Activated T-cell treated with anti-CD3 and anti-CD28 coated beads for 24 hours (primary cell): ENCODE measurements around the gene SCD.
"Not testable (repeated sequence)": the region's sequence is repeated elsewhere in the genome, so short reads cannot be mapped to it uniquely, and the experiment has no call there.

ENCODE experiments used
- DNase-seq: peaks from one replicate; pipeline ENCODE4 v3.0.0-alpha.2; 2020; ENCODE audit warnings: low read depth

The SCD gene

GRCh38 chr10:100362570-100363496, 15.8 kb downstream of the SCD start:
- no peak for DNase-seq

DNA sequence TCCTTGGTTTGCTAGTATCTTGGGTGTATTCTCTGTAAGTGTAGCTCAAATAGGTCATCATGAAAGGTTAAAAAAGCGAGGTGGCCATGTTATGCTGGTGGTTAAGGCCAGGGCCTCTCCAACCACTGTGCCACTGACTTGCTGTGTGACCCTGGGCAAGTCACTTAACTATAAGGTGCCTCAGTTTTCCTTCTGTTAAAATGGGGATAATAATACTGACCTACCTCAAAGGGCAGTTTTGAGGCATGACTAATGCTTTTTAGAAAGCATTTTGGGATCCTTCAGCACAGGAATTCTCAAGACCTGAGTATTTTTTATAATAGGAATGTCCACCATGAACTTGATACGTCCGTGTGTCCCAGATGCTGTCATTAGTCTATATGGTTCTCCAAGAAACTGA, 17.1 kb downstream of the SCD start:
- no peak for DNase-seq

- DNase-seq = no peak
Measured at GRCh38 chr10:100364735-100365391, 17.8 kb downstream of the SCD start.

- DNase-seq = no peak
Measured at GRCh38 chr10:100368721-100369120, 21.7 kb downstream of the SCD start.

DNA sequence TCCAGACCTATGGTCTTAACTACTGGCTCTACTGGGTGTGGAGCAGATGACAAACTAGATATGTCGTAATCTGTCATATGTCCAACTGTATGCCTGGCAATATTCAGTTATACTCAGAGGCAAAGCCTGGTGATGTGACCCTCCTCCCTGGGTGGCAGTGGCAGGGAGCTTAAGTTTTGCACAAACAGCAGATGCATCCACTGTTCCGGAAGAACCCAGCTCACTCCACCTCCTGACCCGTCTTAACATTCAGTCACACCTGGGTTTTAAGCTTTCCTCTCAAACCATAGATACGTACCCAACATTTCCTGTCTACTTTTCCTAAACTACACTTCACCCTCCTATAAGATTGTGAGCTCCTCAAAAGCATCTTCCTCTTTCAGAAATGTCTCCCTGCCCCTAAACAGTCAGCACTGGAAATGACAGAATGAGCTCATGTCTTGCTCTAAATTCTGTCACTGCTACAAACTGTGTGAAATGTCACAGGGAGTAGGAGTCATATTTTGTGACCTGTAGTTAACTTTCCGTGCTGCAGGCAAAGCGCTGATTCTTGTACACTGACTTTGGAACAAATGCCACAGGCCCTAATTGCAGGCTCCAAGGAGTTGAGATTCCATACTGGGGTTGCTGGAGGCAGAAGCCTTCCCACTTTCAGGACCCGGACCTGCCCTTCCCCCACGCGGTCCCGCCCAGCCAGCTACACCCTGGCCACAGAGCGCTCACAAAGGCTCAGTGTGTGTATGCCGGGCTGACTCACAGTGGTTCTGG, 23.9 kb downstream of the SCD start:
- peak; percentile 41 for DNase-seq

GRCh38 chr10:100371482-100372027, 24.5 kb downstream of the SCD start:
- DNase-seq = no peak

GRCh38 chr10:100372415-100373297, 25.6 kb downstream of the SCD start:
- DNase-seq = no peak

GRCh38 chr10:100373298-100374199, 26.5 kb downstream of the SCD start:
- peak; percentile 82 for DNase-seq

- no peak for DNase-seq
Measured at GRCh38 chr10:100374200-100374655, 27.2 kb downstream of the SCD start.

DNA sequence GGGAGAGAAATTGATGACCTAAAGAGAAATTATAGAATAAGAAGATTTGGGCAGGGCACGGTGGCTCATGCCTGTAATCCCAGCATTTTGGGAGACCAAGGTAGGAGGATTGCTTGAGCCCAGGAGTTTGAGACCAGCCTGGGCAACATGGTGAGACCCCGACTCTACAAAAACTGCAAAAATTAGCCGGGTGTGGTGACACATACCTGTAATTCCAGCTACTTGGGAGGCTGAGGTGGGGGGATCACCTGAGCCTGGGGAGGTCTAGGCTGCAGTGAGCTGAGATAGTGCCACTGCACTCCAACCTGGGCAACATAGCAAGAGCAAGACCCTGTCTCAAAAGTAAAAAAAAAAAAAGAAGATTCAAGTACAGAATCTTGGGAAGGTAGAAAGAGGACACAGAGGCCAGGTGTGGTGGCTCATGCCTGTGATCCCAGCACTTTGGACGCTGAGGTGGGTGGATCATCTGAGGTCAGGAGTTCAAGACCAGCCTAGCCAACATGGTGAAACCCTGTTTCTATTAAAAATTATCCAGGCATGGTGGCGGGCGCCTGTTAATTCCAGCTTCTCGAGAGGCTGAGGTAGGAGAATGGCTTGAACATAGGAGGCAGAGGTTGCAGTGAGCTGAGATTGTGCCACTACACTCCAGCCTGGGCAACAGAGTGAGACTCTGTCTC, 27.8 kb downstream of the SCD start:
- DNase-seq = not testable (repeated sequence)

GRCh38 chr10:100376656-100377055, 29.6 kb downstream of the SCD start:
- not testable (repeated sequence) for DNase-seq

- no peak for DNase-seq
Measured at GRCh38 chr10:100377830-100378229, 30.8 kb downstream of the SCD start.

DNA sequence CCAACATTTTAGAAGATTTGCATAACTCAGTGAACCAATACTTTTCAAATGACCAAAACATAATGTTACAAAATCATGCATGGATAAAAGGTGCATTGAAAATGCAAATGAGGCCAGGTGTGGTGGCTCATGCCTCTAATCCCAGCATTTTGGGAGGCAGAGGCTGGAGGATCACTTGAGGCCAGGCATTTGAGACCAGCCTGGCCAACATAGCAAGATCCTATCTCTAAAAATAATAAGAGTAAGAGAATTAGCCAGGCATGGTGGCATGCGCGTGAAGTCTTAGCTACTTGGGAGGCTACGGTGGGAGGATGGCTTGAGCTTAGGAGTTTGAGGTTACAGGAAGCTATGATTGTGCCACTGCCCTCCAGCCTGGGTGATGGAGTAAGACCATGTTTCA, 33.4 kb downstream of the SCD start:
- no peak for DNase-seq

- no peak for DNase-seq
Measured at GRCh38 chr10:100382553-100382952, 35.5 kb downstream of the SCD start.

GRCh38 chr10:100383251-100383650, 36.2 kb downstream of the SCD start:
- no peak for DNase-seq

GRCh38 chr10:100391163-100392002, 44.4 kb downstream of the SCD start:
- DNase-seq = no peak

- DNase-seq = no peak
Measured at GRCh38 chr10:100392686-100393003, 45.6 kb downstream of the SCD start.

GRCh38 chr10:100395626-100396025, 48.6 kb downstream of the SCD start:
- DNase-seq = no peak

DNA sequence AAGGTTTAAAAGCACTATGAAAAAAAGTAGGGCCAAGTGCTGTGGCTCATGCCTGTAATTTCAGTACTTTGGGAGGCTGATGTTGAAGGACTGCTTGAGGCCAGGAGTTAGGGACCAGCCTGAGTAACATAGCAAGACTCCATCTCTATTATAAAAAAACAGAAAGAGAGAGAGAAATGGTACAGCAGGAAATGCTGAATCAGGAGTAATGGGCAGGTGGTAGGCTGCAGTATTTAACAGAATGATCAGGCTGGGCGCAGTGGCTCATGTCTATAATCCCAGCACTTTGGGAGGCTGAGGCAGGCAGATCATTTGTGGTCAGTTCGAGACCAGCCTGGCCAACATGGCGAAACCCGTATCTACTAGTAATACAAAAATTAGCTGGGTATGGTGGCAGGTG, 49.6 kb downstream of the SCD start:
- no peak for DNase-seq
